Measurements from ENCODE around the gene MYL10.
"Not testable (repeated sequence)": the region's sequence is repeated elsewhere in the genome, so short reads cannot be mapped to it uniquely, and the experiment has no call there.

Gene MYL10

GRCh38 chr7:101657171-101657570, 28.1 kb upstream of the MYL10 start:
- no peak for DNase-seq (ENCODE audit: low read depth, low spot score)
- WGBS (ENCODE audit: insufficient coverage, insufficient read length), result no CpG with 5 or more reads among the region's 5 CpGs
- Histone ChIP-seq H3K36me3 (ENCODE audit: control insufficient read depth, insufficient read depth, low read length) (no peaks in the 10 kb centered on the region), H3K27ac (ENCODE audit: low read length) (no peak overlapping the region), H3K27me3 (ENCODE audit: control insufficient read depth, insufficient read depth, low read length) (no peaks in the 10 kb centered on the region), H3K4me3 (ENCODE audit: low read length) (no peak overlapping the region), H3K9me3 (ENCODE audit: control insufficient read depth, insufficient read depth, low read length) (no peaks in the 10 kb centered on the region), H3K4me1 (ENCODE audit: control insufficient read depth, insufficient read depth, low read length) (no peaks in the 10 kb centered on the region)

DNA sequence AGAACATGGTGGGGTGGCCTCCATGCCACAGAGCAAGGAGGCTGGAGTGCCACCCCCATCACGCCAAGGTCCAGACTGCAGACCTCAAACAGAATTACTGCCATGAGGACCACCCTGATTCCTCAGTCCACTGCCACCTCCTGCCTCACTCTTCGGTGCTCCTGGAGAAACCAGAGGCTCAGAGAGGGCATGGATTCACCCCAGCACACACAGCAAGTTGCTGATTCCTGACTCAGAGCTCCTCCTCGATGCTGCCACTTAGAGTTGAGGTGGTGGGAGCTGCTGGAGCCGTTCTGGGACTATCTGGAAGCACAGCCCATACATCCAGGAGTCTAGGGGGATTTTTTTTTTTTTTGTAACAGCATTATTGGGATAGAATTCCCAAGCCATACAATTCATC, 22.0 kb upstream of the MYL10 start:
- no peaks in the 10 kb centered on the region for H3K9me3 ChIP-seq (ENCODE audit: control insufficient read depth, insufficient read depth, low read length)
- H3K36me3 ChIP-seq (ENCODE audit: control insufficient read depth, insufficient read depth, low read length), result no peaks in the 10 kb centered on the region
- no peak overlapping the region for H3K27ac ChIP-seq (ENCODE audit: low read length)
- DNase-seq (ENCODE audit: low read depth, low spot score), result no peak
- no peaks in the 10 kb centered on the region for H3K27me3 ChIP-seq (ENCODE audit: control insufficient read depth, insufficient read depth, low read length)
- no peak overlapping the region for H3K4me3 ChIP-seq (ENCODE audit: low read length)
- WGBS (ENCODE audit: insufficient coverage, insufficient read length), result no CpG with 5 or more reads among the region's 4 CpGs
- H3K4me1 ChIP-seq (ENCODE audit: control insufficient read depth, insufficient read depth, low read length), result no peaks in the 10 kb centered on the region

GRCh38 chr7:101650579-101651081, 21.5 kb upstream of the MYL10 start:
- Histone ChIP-seq H3K27ac (ENCODE audit: low read length) (no peak overlapping the region), H3K4me1 (ENCODE audit: control insufficient read depth, insufficient read depth, low read length) (no peaks in the 10 kb centered on the region), H3K4me3 (ENCODE audit: low read length) (no peak overlapping the region), H3K27me3 (ENCODE audit: control insufficient read depth, insufficient read depth, low read length) (no peaks in the 10 kb centered on the region), H3K9me3 (ENCODE audit: control insufficient read depth, insufficient read depth, low read length) (no peaks in the 10 kb centered on the region), H3K36me3 (ENCODE audit: control insufficient read depth, insufficient read depth, low read length) (no peaks in the 10 kb centered on the region)
- no CpG with 5 or more reads among the region's 8 CpGs for WGBS (ENCODE audit: insufficient coverage, insufficient read length)
- no peak for DNase-seq (ENCODE audit: low read depth, low spot score)

GRCh38 chr7:101647876-101648275, 18.8 kb upstream of the MYL10 start:
- DNase-seq (ENCODE audit: low read depth, low spot score); H3K27ac ChIP-seq (ENCODE audit: low read length); H3K4me1 ChIP-seq (ENCODE audit: control insufficient read depth, insufficient read depth, low read length); H3K36me3 ChIP-seq (ENCODE audit: control insufficient read depth, insufficient read depth, low read length); H3K4me3 ChIP-seq (ENCODE audit: low read length); H3K9me3 ChIP-seq (ENCODE audit: control insufficient read depth, insufficient read depth, low read length); H3K27me3 ChIP-seq (ENCODE audit: control insufficient read depth, insufficient read depth, low read length): not testable (repeated sequence)
- WGBS (ENCODE audit: insufficient coverage, insufficient read length), result no CpG with 5 or more reads among the region's 12 CpGs

DNA sequence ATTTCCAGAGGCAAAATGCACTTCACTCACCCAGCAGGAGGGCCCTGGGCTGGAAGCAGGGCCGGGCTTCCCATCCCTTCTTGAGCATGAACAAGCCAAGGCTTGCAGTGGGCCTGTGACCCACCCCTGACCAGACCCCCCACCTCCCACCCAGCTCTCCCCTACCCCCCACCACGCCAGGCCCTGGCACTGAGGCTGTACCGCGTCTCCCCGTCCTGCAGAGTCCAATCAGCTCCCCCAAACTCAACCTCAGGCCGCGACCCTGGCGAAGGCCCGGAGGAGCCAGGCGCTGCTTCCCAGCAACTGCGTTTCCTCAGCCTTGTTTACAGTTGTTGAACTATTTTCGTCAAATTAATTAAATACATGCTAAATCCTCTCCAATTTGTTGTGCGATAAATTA, 16.9 kb upstream of the MYL10 start:
- no peaks in the 10 kb centered on the region for H3K36me3 ChIP-seq (ENCODE audit: control insufficient read depth, insufficient read depth, low read length)
- no peaks in the 10 kb centered on the region for H3K4me1 ChIP-seq (ENCODE audit: control insufficient read depth, insufficient read depth, low read length)
- H3K9me3 ChIP-seq (ENCODE audit: control insufficient read depth, insufficient read depth, low read length), result no peaks in the 10 kb centered on the region
- no peak for DNase-seq (ENCODE audit: low read depth, low spot score)
- WGBS (ENCODE audit: insufficient coverage, insufficient read length), result no CpG with 5 or more reads among the region's 13 CpGs
- no peak overlapping the region for H3K27ac ChIP-seq (ENCODE audit: low read length)
- no peaks in the 10 kb centered on the region for H3K27me3 ChIP-seq (ENCODE audit: control insufficient read depth, insufficient read depth, low read length)
- no peak overlapping the region for H3K4me3 ChIP-seq (ENCODE audit: low read length)

DNA sequence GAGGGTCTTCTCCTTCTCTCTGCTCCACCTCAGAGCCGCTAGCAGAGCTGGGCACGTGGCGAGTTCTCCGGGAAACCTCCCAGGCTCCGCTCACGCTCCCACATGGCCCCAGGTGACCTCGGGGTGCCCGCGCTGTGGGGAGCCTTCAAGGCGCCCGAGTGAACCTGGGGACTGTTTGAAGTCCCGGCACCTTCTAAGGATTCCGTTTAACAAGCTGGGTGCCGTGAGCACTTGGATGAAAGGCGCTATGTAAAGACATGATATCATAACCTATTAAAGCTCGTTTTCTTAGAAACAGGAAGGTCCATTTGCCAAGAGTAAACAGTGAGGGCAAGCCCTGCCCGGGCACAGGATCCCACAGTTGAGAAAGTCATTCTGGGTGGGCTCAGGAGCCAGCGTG, 15.8 kb upstream of the MYL10 start:
- no peaks in the 10 kb centered on the region for H3K27me3 ChIP-seq (ENCODE audit: control insufficient read depth, insufficient read depth, low read length)
- no peaks in the 10 kb centered on the region for H3K9me3 ChIP-seq (ENCODE audit: control insufficient read depth, insufficient read depth, low read length)
- no peak overlapping the region for H3K27ac ChIP-seq (ENCODE audit: low read length)
- no peak overlapping the region for H3K4me3 ChIP-seq (ENCODE audit: low read length)
- no peaks in the 10 kb centered on the region for H3K4me1 ChIP-seq (ENCODE audit: control insufficient read depth, insufficient read depth, low read length)
- H3K36me3 ChIP-seq (ENCODE audit: control insufficient read depth, insufficient read depth, low read length), result no peaks in the 10 kb centered on the region
- no peak for DNase-seq (ENCODE audit: low read depth, low spot score)
- no CpG with 5 or more reads among the region's 18 CpGs for WGBS (ENCODE audit: insufficient coverage, insufficient read length)

DNA sequence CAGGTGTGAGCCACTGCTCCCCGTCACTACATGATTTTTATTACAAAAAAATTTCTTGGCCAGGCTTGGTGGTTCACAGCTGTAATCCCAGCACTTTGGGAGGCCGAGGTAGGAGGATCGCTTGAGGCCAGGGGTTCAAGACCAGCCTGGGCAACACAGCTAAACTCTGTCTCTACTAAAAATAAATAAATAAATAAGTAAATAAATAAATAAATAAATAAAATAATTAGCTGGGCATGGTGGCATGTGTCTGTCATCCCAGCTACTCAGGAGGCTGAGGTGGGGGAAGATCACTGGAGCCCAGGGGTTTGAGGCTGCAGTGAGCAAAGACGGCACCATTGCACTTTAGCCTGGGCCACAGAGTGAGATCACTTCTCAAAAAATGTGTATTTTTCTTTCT, 10.0 kb upstream of the MYL10 start:
- not testable (repeated sequence) for DNase-seq (ENCODE audit: low read depth, low spot score); H3K27me3 ChIP-seq (ENCODE audit: control insufficient read depth, insufficient read depth, low read length); H3K4me1 ChIP-seq (ENCODE audit: control insufficient read depth, insufficient read depth, low read length); H3K27ac ChIP-seq (ENCODE audit: low read length); H3K4me3 ChIP-seq (ENCODE audit: low read length); H3K36me3 ChIP-seq (ENCODE audit: control insufficient read depth, insufficient read depth, low read length); H3K9me3 ChIP-seq (ENCODE audit: control insufficient read depth, insufficient read depth, low read length)
- WGBS (ENCODE audit: insufficient coverage, insufficient read length), result no CpG with 5 or more reads among the region's 4 CpGs

DNA sequence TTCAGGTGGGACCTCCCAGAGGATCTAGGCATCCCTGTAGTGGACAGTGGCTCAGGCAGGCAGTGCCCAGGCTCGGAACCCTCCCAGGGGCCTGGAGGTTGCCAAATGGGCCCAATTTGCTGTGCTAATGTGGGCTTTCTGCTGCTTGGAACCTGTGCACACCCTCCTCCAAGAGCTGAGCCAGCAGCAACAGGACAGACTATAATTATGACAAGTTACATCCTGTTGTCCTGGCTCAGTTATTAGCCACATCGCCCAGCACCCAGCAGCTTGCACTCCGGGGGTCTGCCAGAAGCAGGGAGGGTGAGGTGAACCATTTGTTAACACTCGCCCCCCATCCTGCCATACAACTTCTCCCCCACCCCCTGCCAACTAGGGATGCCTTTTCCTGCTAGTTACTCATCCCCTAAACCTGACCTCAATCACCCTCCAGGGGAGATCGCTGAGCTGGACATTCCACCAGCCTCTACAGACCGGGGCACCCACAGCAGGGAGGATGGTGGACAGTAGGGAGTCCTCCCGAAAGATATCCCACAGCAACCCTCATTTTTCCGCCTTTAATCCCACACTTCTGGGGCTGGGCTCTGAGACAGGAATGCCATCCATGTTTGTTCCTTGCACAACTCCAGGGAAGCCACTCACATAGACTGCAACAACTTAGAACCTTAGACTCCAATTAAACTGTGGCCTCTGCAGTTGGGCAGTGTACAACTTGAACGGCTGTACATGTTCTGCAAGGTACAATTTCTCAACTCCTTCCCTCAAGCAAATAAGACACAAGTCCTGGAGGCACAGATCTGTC, 7.9 kb upstream of the MYL10 start:
- no CpG with 5 or more reads among the region's 9 CpGs for WGBS (ENCODE audit: insufficient coverage, insufficient read length)
- Histone ChIP-seq H3K9me3 (ENCODE audit: control insufficient read depth, insufficient read depth, low read length) (no peaks in the 10 kb centered on the region), H3K4me1 (ENCODE audit: control insufficient read depth, insufficient read depth, low read length) (peaks cover 2% of the 10 kb centered on the region; the same call in 1 of the 2 replicates), H3K36me3 (ENCODE audit: control insufficient read depth, insufficient read depth, low read length) (no peaks in the 10 kb centered on the region), H3K27ac (ENCODE audit: low read length) (no peak overlapping the region), H3K27me3 (ENCODE audit: control insufficient read depth, insufficient read depth, low read length) (no peaks in the 10 kb centered on the region), H3K4me3 (ENCODE audit: low read length) (no peak overlapping the region)
- no peak for DNase-seq (ENCODE audit: low read depth, low spot score)

- no peak for DNase-seq (ENCODE audit: low read depth, low spot score)
- H3K36me3 ChIP-seq (ENCODE audit: control insufficient read depth, insufficient read depth, low read length), result no peaks in the 10 kb centered on the region
- no peaks in the 10 kb centered on the region for H3K9me3 ChIP-seq (ENCODE audit: control insufficient read depth, insufficient read depth, low read length)
- H3K27me3 ChIP-seq (ENCODE audit: control insufficient read depth, insufficient read depth, low read length), result no peaks in the 10 kb centered on the region
- peaks cover 2% of the 10 kb centered on the region; the same call in 1 of the 2 replicates for H3K4me1 ChIP-seq (ENCODE audit: control insufficient read depth, insufficient read depth, low read length)
- H3K4me3 ChIP-seq (ENCODE audit: low read length), result no peak overlapping the region
- no peak overlapping the region for H3K27ac ChIP-seq (ENCODE audit: low read length)
- no CpG with 5 or more reads among the region's 2 CpGs for WGBS (ENCODE audit: insufficient coverage, insufficient read length)
Observed at GRCh38 chr7:101635484-101635883, 6.4 kb upstream of the MYL10 start.

DNA sequence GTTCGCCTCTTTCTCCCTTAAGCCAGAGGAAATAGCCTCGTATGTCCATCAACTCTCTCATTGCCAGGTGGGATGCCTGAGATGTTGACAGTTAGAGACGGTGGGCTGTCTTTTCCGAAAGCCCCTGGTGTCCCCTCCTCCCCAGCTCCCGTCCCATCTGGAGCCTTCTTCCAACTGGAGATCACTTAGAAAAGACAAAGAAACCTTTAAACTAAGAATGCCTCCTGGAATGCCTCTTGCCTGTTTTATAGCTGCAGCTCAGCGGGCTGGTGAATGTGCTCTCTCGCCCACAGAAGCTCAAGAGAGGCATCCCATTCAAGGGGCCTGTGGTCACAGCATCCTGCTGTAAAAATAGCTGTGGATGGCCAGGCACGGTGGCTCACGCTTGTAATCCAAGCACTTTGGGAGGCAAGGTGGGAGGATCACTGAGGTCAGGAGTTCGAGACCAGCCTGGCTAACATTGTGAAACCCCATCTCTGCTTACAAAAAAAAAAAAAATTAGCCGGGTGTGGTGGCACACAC, 5.2 kb upstream of the MYL10 start:
- H3K36me3 ChIP-seq (ENCODE audit: control insufficient read depth, insufficient read depth, low read length), result no peaks in the 10 kb centered on the region
- no peak overlapping the region for H3K4me3 ChIP-seq (ENCODE audit: low read length)
- H3K27ac ChIP-seq (ENCODE audit: low read length), result no peak overlapping the region
- H3K9me3 ChIP-seq (ENCODE audit: control insufficient read depth, insufficient read depth, low read length), result no peaks in the 10 kb centered on the region
- peaks cover 2% of the 10 kb centered on the region; the same call in 1 of the 2 replicates for H3K4me1 ChIP-seq (ENCODE audit: control insufficient read depth, insufficient read depth, low read length)
- H3K27me3 ChIP-seq (ENCODE audit: control insufficient read depth, insufficient read depth, low read length), result no peaks in the 10 kb centered on the region
- no peak for DNase-seq (ENCODE audit: low read depth, low spot score)
- no CpG with 5 or more reads among the region's 11 CpGs for whole genome bisulfite sequencing (ENCODE audit: insufficient coverage, insufficient read length)

DNA sequence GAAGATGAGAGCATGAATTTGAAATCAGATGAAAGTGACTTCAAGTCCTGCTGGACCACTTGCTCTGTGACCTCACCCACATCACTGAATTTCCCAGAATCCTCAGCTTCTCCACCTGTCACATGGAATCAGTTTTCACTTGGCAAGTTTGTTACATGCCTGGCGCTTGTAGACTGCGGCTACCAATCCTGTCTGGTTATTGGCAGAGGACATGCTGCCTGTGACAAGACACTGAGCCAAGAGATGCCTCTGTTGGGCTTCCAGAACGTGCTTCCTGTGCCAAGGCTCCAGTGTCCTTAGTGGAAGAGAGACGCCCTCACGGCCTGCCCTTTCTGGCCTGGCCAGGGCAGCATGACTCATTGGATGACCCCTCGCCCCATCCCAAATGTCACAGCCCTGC, 4.4 kb upstream of the MYL10 start:
- DNase-seq (ENCODE audit: low read depth, low spot score), result no peak
- Histone ChIP-seq H3K27ac (ENCODE audit: low read length) (no peak overlapping the region), H3K4me1 (ENCODE audit: control insufficient read depth, insufficient read depth, low read length) (peaks cover 2% of the 10 kb centered on the region; the same call in 1 of the 2 replicates), H3K36me3 (ENCODE audit: control insufficient read depth, insufficient read depth, low read length) (no peaks in the 10 kb centered on the region), H3K9me3 (ENCODE audit: control insufficient read depth, insufficient read depth, low read length) (no peaks in the 10 kb centered on the region), H3K4me3 (ENCODE audit: low read length) (no peak overlapping the region), H3K27me3 (ENCODE audit: control insufficient read depth, insufficient read depth, low read length) (no peaks in the 10 kb centered on the region)
- no CpG with 5 or more reads among the region's 6 CpGs for WGBS (ENCODE audit: insufficient coverage, insufficient read length)
